Smooth muscle cell (in vitro differentiated cells): ENCODE results near the gene C18orf63. TPM values are rescaled to one million over a fixed set of nuclear protein-coding genes. Genes with fewer than 3 reads are reported as not detected.
A peak's percentile ranks its signal among the peaks of the same experiment; 100 is the strongest.

ENCODE experiments used
- DNase-seq: peaks from one replicate; lab custom pipeline; 2025; ENCODE audit not compliant: unreplicated experiment; lab: John Stamatoyannopoulos, UW
- H2AFZ ChIP-seq: fragments of 200-600 bp; sonication (generic); 2 replicates; pipeline ENCODE4 v1.6.0; 2016; ENCODE audit warnings: antibody characterized with exemption, low read depth, mild to moderate bottlenecking
- H3F3A ChIP-seq: fragments of 200-600 bp; sonication (generic); 2 replicates; pipeline ENCODE4 v1.6.0; 2017; ENCODE audit warnings: antibody characterized with exemption, low read depth
- H3K27ac ChIP-seq: fragments of 200-600 bp; sonication (generic); 2 replicates; pipeline ENCODE4 v1.5.1; 2016; ENCODE audit warnings: low read depth, mild to moderate bottlenecking
- H3K27me3 ChIP-seq: fragments of 200-600 bp; sonication (generic); 2 replicates; pipeline ENCODE4 v1.6.1; 2016; ENCODE audit warnings: low read depth, mild to moderate bottlenecking
- H3K36me3 ChIP-seq: fragments of 200-600 bp; sonication (generic); 2 replicates; pipeline ENCODE4 v1.5.1; 2016; ENCODE audit warnings: low read depth
- H3K4me1 ChIP-seq: fragments of 200-600 bp; sonication (generic); 2 replicates; pipeline ENCODE4 v1.5.1; 2016; ENCODE audit warnings: low read depth
- H3K4me2 ChIP-seq: fragments of 200-600 bp; sonication (generic); 2 replicates; pipeline ENCODE4 v1.6.0; 2016; ENCODE audit warnings: mild to moderate bottlenecking
- H3K4me3 ChIP-seq: fragments of 200-600 bp; sonication (generic); 2 replicates; pipeline ENCODE4 v1.5.1; 2016; ENCODE audit warnings: mild to moderate bottlenecking
- H3K79me2 ChIP-seq: fragments of 200-600 bp; sonication (generic); 2 replicates; pipeline ENCODE4 v1.6.0; 2016; ENCODE audit warnings: low read depth, mild to moderate bottlenecking
- H3K9ac ChIP-seq: fragments of 200-600 bp; sonication (generic); 2 replicates; pipeline ENCODE4 v1.6.0; 2016; ENCODE audit warnings: low read depth
- H3K9me3 ChIP-seq: fragments of 200-600 bp; sonication (generic); replicated peaks from 2 replicates; pipeline ENCODE4 v1.5.1; 2016; ENCODE audit warnings: low read depth
- H4K20me1 ChIP-seq: fragments of 200-600 bp; sonication (generic); 2 replicates; pipeline ENCODE4 v1.6.0; 2016; ENCODE audit warnings: low read depth
- CTCF ChIP-seq: fragments of 200-600 bp; sonication (generic); IDR thresholded peaks from 2 replicates; pipeline ENCODE4 v1.5.1; 2017; ENCODE audit warnings: borderline replicate concordance, mild to moderate bottlenecking, antibody characterized with exemption; ENCODE audit not compliant: insufficient read depth, poor library complexity, severe bottlenecking
- WGBS: methylation state at CpG from one replicate; pipeline ENCODE4 v1.1.7; 2016; ENCODE audit warnings: low lambda C conversion rate; 5-methylcytosine and 5-hydroxymethylcytosine counted together
- polyA plus RNA-seq: library from polyadenylated mRNA; unstranded; fragments of >200 nt; fragmentation: Nextera tagmentation; extraction: Ambion mirVana; gene quantifications from 2 replicates; pipeline ENCODE4 v1.2.1, GENCODE V29; 2016
- total RNA-seq: library from RNA; depleted of rRNA; stranded (reverse); fragments of >200 nt; gene quantifications from 2 replicates; pipeline ENCODE4 v1.2.3, GENCODE V29; 2014

C18orf63 gene
- total and polyA plus RNA-seq, 2 experiments from 2014 or later = not detected

GRCh38 chr18:74331404-74331803 lies 15.8 kb downstream of the C18orf63 start:
- Histone ChIP-seq H3K27me3 (no peaks in the 10 kb centered on the region), H3K79me2 (no peaks in the 10 kb centered on the region), H3F3A (no peaks in the 10 kb centered on the region), H3K4me3 (no peak overlapping the region), H3K9ac (no peak overlapping the region), H2AFZ (peak overlapping the region; percentile 35), H3K27ac (no peak overlapping the region), H3K4me1 (peaks cover 4% of the 10 kb centered on the region), H3K4me2 (no peak overlapping the region), H4K20me1 (no peaks in the 10 kb centered on the region), H3K9me3 (no peaks in the 10 kb centered on the region), H3K36me3 (no peaks in the 10 kb centered on the region)
- no peak for DNase-seq
- WGBS = 73% methylated on average over 2 of the region's 2 CpGs
- TF ChIP-seq CTCF = peak; percentile 43

- Histone ChIP-seq H3K79me2 (no peaks in the 10 kb centered on the region), H3K4me1 (no peaks in the 10 kb centered on the region), H3K27me3 (no peaks in the 10 kb centered on the region), H3K4me3 (no peak overlapping the region), H3K4me2 (no peak overlapping the region), H3K9ac (no peak overlapping the region), H2AFZ (no peak overlapping the region), H3K27ac (no peak overlapping the region), H3F3A (no peaks in the 10 kb centered on the region), H4K20me1 (no peaks in the 10 kb centered on the region), H3K36me3 (no peaks in the 10 kb centered on the region), H3K9me3 (no peaks in the 10 kb centered on the region)
- DNase-seq = no peak
- 68% methylated on average over 1 of the region's 1 CpG for WGBS
- TF ChIP-seq CTCF = no peak
These were observed 17.5 kb downstream of the C18orf63 start for GRCh38 chr18:74333091-74333490.

GRCh38 chr18:74334242-74334893 lies 18.7 kb downstream of the C18orf63 start:
- Histone ChIP-seq H3K4me2 (no peak overlapping the region), H2AFZ (no peak overlapping the region), H3K9ac (no peak overlapping the region), H3K27me3 (no peaks in the 10 kb centered on the region), H3K36me3 (no peaks in the 10 kb centered on the region), H3K27ac (no peak overlapping the region), H3F3A (no peaks in the 10 kb centered on the region), H3K79me2 (no peaks in the 10 kb centered on the region), H3K9me3 (no peaks in the 10 kb centered on the region), H4K20me1 (no peaks in the 10 kb centered on the region), H3K4me1 (no peaks in the 10 kb centered on the region), H3K4me3 (no peak overlapping the region)
- no peak for DNase-seq
- TF ChIP-seq CTCF = no peak

GRCh38 chr18:74336656-74337055 lies 21.0 kb downstream of the C18orf63 start:
- Histone ChIP-seq H3K9ac (no peak overlapping the region), H4K20me1 (no peaks in the 10 kb centered on the region), H3K4me1 (no peaks in the 10 kb centered on the region), H2AFZ (peak overlapping the region; percentile 40), H3K36me3 (no peaks in the 10 kb centered on the region), H3K9me3 (no peaks in the 10 kb centered on the region), H3K27ac (no peak overlapping the region), H3F3A (no peaks in the 10 kb centered on the region), H3K79me2 (no peaks in the 10 kb centered on the region), H3K27me3 (no peaks in the 10 kb centered on the region), H3K4me2 (no peak overlapping the region), H3K4me3 (no peak overlapping the region)
- DNase-seq = no peak
- TF ChIP-seq CTCF = no peak
